SK-N-MC (cell line): ENCODE results near the gene MOCS1.

Source experiments
- DNase-seq: peaks from one replicate; pipeline ENCODE4 v3.0.0-alpha.2; 2011; ENCODE audit warnings: low read depth, low spot score
- H3K27ac ChIP-seq: fragments of 200-600 bp; sonication (generic); 2 replicates; pipeline ENCODE4 v1.5.1; 2016; ENCODE audit warnings: mixed run types
- H3K36me3 ChIP-seq: fragments of 200-600 bp; sonication (generic); 2 replicates; pipeline ENCODE4 v1.6.1; 2017; ENCODE audit warnings: antibody characterized with exemption, low read length, mixed read lengths; ENCODE audit not compliant: insufficient read depth
- H3K4me3 ChIP-seq: fragments of 200-600 bp; sonication (generic); 2 replicates; pipeline ENCODE4 v1.5.1; 2016
- H3K9ac ChIP-seq: fragments of 200-600 bp; sonication (generic); 2 replicates; pipeline ENCODE4 v1.8.0; 2017; ENCODE audit warnings: mixed run types, mixed read lengths; ENCODE audit not compliant: insufficient read length
- H3K9me3 ChIP-seq: fragments of 200-600 bp; sonication (generic); 2 replicates; pipeline ENCODE4 v1.6.1; 2017; ENCODE audit warnings: low read depth, mild to moderate bottlenecking, antibody characterized with exemption, low read length, moderate library complexity, mixed read lengths
- EZH2 ChIP-seq: fragments of 200-600 bp; sonication (generic); IDR thresholded peaks from one replicate; pipeline ENCODE4 v1.6.1; 2017; ENCODE audit warnings: antibody characterized with exemption
- FOXP2 ChIP-seq: optimal IDR thresholded peaks from 2 replicates; pipeline ENCODE3; 2011; ENCODE audit warnings: mild to moderate bottlenecking, moderate library complexity; ENCODE audit not compliant: insufficient read depth; ENCODE audit errors: extremely low read length, control extremely low read depth
- POLR2AphosphoS5 ChIP-seq: IDR thresholded peaks from 2 replicates; pipeline ENCODE4 v1.6.1; 2012; ENCODE audit warnings: mild to moderate bottlenecking, low read depth, low read length, borderline replicate concordance

The MOCS1 gene

GRCh38 chr6:39886871-39887270, 47.4 kb downstream of the MOCS1 start:
- Histone ChIP-seq H3K4me3 (no peak overlapping the region), H3K9ac (no peak overlapping the region), H3K27ac (no peak overlapping the region), H3K36me3 (peaks cover 5% of the 10 kb centered on the region; the same call in 1 of the 2 replicates), H3K9me3 (no peaks in the 10 kb centered on the region)
- no peak for DNase-seq
- TF ChIP-seq FOXP2: no peak
- no peak for TF ChIP-seq POLR2AphosphoS5
- no peak for TF ChIP-seq EZH2

DNA sequence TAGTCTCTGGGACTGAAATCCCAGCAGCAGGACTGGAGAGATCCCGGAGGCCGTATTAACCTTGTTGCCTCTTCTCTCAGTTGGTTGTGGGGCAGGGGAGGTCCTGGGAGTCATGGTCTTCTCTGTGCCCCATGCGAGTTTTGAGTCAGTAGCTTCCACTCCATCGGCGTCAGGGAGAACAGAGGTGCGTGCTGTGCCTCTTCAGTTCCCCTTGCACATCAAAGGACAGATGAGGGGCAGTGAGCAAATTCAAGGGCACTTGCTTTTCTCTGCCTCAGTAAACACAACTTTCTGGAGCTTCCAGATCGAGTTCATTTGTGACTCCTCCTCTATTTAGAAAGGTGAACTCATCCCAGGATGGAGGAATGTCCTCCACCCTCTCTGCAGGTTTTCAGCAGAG, 48.6 kb downstream of the MOCS1 start:
- Histone ChIP-seq H3K9ac (no peak overlapping the region), H3K4me3 (no peak overlapping the region), H3K9me3 (no peaks in the 10 kb centered on the region), H3K27ac (no peak overlapping the region), H3K36me3 (peaks cover 5% of the 10 kb centered on the region; the same call in 1 of the 2 replicates)
- TF ChIP-seq FOXP2 (no peak), EZH2 (no peak), POLR2AphosphoS5 (no peak)
- no peak for DNase-seq

DNA sequence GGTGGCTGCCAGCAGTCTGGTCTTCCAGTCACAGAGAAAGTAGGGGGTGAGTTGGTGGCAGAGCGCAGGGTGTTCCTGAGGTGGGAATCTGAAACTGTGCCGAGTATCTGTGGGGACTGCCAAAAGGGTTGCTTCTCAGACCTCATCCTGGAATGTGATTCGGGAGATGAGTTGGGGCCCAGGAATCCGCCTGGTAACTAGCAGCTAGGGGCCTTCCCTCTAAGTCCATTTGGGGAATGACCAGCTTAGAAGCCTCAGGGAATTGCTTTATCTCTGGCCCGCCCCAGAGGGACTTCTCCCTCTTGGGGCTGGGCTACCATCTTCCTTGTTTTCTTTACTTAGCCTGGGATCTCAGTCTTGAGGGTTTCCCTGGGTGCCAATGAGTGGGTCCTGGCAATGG, 49.6 kb downstream of the MOCS1 start:
- no peak for TF ChIP-seq POLR2AphosphoS5
- no peak for TF ChIP-seq FOXP2
- no peak for TF ChIP-seq EZH2
- H3K4me3 ChIP-seq: no peak overlapping the region
- H3K27ac ChIP-seq: no peak overlapping the region
- H3K9ac ChIP-seq: no peak overlapping the region
- H3K36me3 ChIP-seq: peaks cover 11% of the 10 kb centered on the region; the same call in 1 of the 2 replicates
- H3K9me3 ChIP-seq: no peaks in the 10 kb centered on the region
- no peak for DNase-seq

DNA sequence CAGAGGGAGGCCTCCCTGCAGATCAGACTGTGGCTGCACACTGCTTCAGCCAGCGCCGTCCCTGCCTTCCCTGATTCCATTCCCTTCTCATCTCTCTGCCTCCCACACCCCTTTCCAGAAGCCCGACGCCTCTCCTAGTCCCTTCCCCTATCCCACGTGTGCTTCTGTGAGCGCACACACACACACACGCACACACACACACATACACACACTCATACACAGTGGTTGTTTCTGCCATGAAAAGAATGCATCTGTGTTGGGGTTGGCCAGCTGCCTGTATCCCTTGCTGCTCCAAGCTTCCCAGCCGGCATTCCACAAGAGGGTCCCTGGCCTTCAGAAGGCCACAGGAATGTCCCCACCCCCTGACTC, 51.7 kb downstream of the MOCS1 start:
- TF ChIP-seq POLR2AphosphoS5: no peak
- no peak for TF ChIP-seq EZH2
- no peak for TF ChIP-seq FOXP2
- Histone ChIP-seq H3K27ac (no peak overlapping the region), H3K4me3 (no peak overlapping the region), H3K9ac (no peak overlapping the region), H3K36me3 (peaks cover 20% of the 10 kb centered on the region; the same call in 1 of the 2 replicates), H3K9me3 (no peaks in the 10 kb centered on the region)
- no peak for DNase-seq

- no peak overlapping the region for H3K27ac ChIP-seq
- TF ChIP-seq POLR2AphosphoS5 (no peak), FOXP2 (no peak), EZH2 (no peak)
- no peaks in the 10 kb centered on the region for H3K9me3 ChIP-seq
- peaks cover 20% of the 10 kb centered on the region; the same call in 1 of the 2 replicates for H3K36me3 ChIP-seq
- H3K9ac ChIP-seq: no peak overlapping the region
- no peak overlapping the region for H3K4me3 ChIP-seq
- DNase-seq: no peak
Observed at GRCh38 chr6:39881851-39882530, 52.3 kb downstream of the MOCS1 start.

GRCh38 chr6:39880594-39880993, 53.7 kb downstream of the MOCS1 start:
- TF ChIP-seq POLR2AphosphoS5 (no peak), FOXP2 (no peak), EZH2 (no peak)
- DNase-seq: no peak
- peaks cover 28% of the 10 kb centered on the region; the same call in 1 of the 2 replicates for H3K36me3 ChIP-seq
- no peak overlapping the region for H3K4me3 ChIP-seq
- H3K27ac ChIP-seq: no peak overlapping the region
- no peaks in the 10 kb centered on the region for H3K9me3 ChIP-seq
- no peak overlapping the region for H3K9ac ChIP-seq

DNA sequence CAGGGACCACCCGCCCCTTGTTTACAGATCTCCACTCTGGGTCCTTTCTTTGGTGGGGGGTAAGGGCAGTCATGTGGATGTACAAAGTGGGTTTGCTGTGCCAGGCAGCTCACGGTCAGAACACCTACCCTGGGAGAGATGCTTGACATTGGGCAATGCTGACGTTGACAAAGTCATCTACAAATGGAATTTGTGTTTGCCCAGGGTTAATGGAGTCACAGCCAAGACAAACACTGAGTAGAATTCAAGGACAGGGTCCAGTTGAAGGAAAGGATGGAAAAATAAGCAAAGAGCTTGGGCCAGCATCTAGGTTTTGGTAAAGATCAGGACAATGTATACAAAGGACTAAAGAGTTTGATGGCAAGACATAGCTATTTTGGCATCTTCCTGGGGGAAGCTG, 54.7 kb downstream of the MOCS1 start:
- H3K36me3 ChIP-seq: peaks cover 39% of the 10 kb centered on the region
- H3K9me3 ChIP-seq: no peaks in the 10 kb centered on the region
- no peak overlapping the region for H3K9ac ChIP-seq
- H3K27ac ChIP-seq: no peak overlapping the region
- TF ChIP-seq FOXP2: no peak
- no peak for TF ChIP-seq EZH2
- TF ChIP-seq POLR2AphosphoS5: no peak
- DNase-seq: no peak
- no peak overlapping the region for H3K4me3 ChIP-seq

GRCh38 chr6:39876826-39877225, 57.4 kb downstream of the MOCS1 start:
- H3K9ac ChIP-seq: no peak overlapping the region
- no peaks in the 10 kb centered on the region for H3K9me3 ChIP-seq
- TF ChIP-seq FOXP2 (no peak), POLR2AphosphoS5 (no peak), EZH2 (no peak)
- DNase-seq: no peak
- no peak overlapping the region for H3K27ac ChIP-seq
- H3K4me3 ChIP-seq: no peak overlapping the region
- H3K36me3 ChIP-seq: peaks cover 53% of the 10 kb centered on the region

DNA sequence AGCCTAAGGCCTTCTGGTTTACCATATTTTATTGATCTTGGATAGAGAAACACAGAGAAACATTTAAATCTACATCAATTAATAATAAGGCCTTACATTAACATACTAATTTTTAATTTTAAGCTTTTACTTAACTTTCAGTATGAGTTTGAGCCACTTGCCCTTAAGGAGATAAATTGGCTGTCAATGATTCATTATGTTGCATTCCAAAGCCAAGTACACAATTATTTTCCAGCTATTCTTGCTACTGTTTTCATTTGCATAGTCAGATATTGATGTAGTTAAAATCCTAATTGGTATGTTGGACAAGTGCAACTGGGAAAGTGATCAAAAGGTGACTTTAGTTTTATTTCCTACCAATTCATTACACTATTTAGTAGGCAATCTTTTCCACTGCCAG, 58.2 kb downstream of the MOCS1 start:
- Histone ChIP-seq H3K4me3 (no peak overlapping the region), H3K27ac (no peak overlapping the region), H3K9ac (no peak overlapping the region), H3K9me3 (no peaks in the 10 kb centered on the region), H3K36me3 (peaks cover 53% of the 10 kb centered on the region)
- TF ChIP-seq POLR2AphosphoS5 (no peak), EZH2 (no peak), FOXP2 (no peak)
- no peak for DNase-seq
